Spleen (tissue), 7 donors: Measurements from ENCODE around the gene CDC25B.

Source experiments
- POLR2A ChIP-seq, 3 donors: fragments of 450-650 bp; IDR thresholded peaks; one replicate each; pipeline ENCODE4 v1.5.1; 2017; ENCODE audit warnings: antibody characterized with exemption in 3 of 3, mild to moderate bottlenecking in 1 of 3
- POLR2AphosphoS5 ChIP-seq, 3 donors: sonication (generic); formaldehyde crosslinking; IDR thresholded peaks; one replicate each; pipeline ENCODE4 v1.5.1; 2017; ENCODE audit warnings: antibody characterized with exemption in 3 of 3
- TF ChIP-seq, protein P1 (sequence below), 11 experiments: fragments of 200-600 bp in 7 of 11; fragments of 450-650 bp in 4 of 11; sonication (generic) in 4 of 11; IDR thresholded peaks in 8 of 11; conservative IDR thresholded peaks in 3 of 11; 1 replicate in 7 of 11; 2 replicates in 4 of 11; pipeline versions ENCODE4 v1.4.0 to v1.8.0; 2016 to 2021; ENCODE audit warnings: antibody characterized with exemption in 11 of 11, inconsistent platforms in 4 of 11, mild to moderate bottlenecking in 1 of 11
- donor health status: DM: no; HTN: no; CAD: no; lungs with moderate emphysema.
- donor health status: DM: no; HTN: no; CAD: no.
- donor health status: DM: no; HTN: no; CAD: no.

DNA sequence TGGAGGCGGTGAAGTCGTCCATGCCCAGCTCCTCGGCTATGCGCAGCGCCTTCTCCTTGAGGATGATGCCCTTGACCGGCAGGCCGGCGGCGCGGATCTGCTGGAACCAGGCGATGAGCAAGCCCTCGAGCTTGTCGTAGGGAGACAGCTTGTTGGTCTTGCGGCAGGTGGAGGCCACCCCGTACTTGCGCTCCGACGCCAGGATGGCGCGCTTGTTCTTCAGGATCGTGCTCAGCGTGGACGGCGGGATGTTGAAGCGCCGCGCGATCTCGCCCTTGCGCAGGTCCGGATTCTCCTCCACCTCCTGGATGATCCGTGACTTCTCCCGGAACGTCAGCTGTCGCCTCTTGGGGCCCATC, 10.0 kb upstream of the CDC25B start:
- TF ChIP-seq, protein P1, sequence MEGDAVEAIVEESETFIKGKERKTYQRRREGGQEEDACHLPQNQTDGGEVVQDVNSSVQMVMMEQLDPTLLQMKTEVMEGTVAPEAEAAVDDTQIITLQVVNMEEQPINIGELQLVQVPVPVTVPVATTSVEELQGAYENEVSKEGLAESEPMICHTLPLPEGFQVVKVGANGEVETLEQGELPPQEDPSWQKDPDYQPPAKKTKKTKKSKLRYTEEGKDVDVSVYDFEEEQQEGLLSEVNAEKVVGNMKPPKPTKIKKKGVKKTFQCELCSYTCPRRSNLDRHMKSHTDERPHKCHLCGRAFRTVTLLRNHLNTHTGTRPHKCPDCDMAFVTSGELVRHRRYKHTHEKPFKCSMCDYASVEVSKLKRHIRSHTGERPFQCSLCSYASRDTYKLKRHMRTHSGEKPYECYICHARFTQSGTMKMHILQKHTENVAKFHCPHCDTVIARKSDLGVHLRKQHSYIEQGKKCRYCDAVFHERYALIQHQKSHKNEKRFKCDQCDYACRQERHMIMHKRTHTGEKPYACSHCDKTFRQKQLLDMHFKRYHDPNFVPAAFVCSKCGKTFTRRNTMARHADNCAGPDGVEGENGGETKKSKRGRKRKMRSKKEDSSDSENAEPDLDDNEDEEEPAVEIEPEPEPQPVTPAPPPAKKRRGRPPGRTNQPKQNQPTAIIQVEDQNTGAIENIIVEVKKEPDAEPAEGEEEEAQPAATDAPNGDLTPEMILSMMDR (IDR thresholded peaks at IDR 0.05 in 8 of 11, conservative IDR thresholded peaks at IDR 0.05 in 3 of 11), result no peak
- TF ChIP-seq POLR2AphosphoS5 (IDR thresholded peaks at IDR 0.05) (no peak), POLR2A (IDR thresholded peaks at IDR 0.05) (no peak)
